CD4-positive, alpha-beta T cell treated with Interleukin-15 for 1 hour (primary cell): ENCODE data around the gene CXorf38.

Experiments used
- DNase-seq: peaks from one replicate; pipeline ENCODE4 v3.0.0-alpha.2; 2020

The CXorf38 gene

GRCh38 chrX:40647307-40648197 lies at the start of gene CXorf38:
CXorf38 (minus strand) TSS chrX:40647561; CDS start chrX:40647520, 41 bp downstream.
- DNase-seq, result peak; percentile 96

GRCh38 chrX:40694802-40695201 lies 47.4 kb upstream of the CXorf38 start:
- no peak for DNase-seq

- DNase-seq, result no peak
Observed at GRCh38 chrX:40688929-40689328, 41.6 kb upstream of the CXorf38 start.

GRCh38 chrX:40687169-40687568 lies 39.8 kb upstream of the CXorf38 start:
- DNase-seq, result no peak

GRCh38 chrX:40685362-40685918 lies 38.1 kb upstream of the CXorf38 start:
- no peak for DNase-seq

GRCh38 chrX:40684092-40684491 lies 36.7 kb upstream of the CXorf38 start:
- DNase-seq, result no peak

GRCh38 chrX:40683245-40683644 lies 35.9 kb upstream of the CXorf38 start:
- no peak for DNase-seq

GRCh38 chrX:40671126-40671525 lies 23.8 kb upstream of the CXorf38 start:
- DNase-seq, result no peak

GRCh38 chrX:40663880-40664630 lies 16.7 kb upstream of the CXorf38 start:
- DNase-seq, result no peak

- no peak for DNase-seq
Observed at GRCh38 chrX:40663078-40663740, 15.8 kb upstream of the CXorf38 start.

- DNase-seq, result no peak
Observed at GRCh38 chrX:40661489-40661888, 14.1 kb upstream of the CXorf38 start.

- DNase-seq, result no peak
Observed at GRCh38 chrX:40660381-40660780, 13.0 kb upstream of the CXorf38 start.

GRCh38 chrX:40653535-40653934 lies 6.2 kb upstream of the CXorf38 start:
- DNase-seq, result no peak

- no peak for DNase-seq
Observed at GRCh38 chrX:40652664-40653063, 5.3 kb upstream of the CXorf38 start.

- DNase-seq, result peak; percentile 73
Observed at GRCh38 chrX:40651620-40652223, 4.4 kb upstream of the CXorf38 start.

- peak; percentile 38 for DNase-seq
Observed at GRCh38 chrX:40646489-40647306, 663 bp downstream of the CXorf38 start.

GRCh38 chrX:40644821-40645358 lies 2.5 kb downstream of the CXorf38 start:
- DNase-seq, result peak; percentile 55

GRCh38 chrX:40644176-40644575 lies 3.2 kb downstream of the CXorf38 start:
- no peak for DNase-seq

GRCh38 chrX:40637687-40638086 lies 9.7 kb downstream of the CXorf38 start:
- DNase-seq, result no peak

GRCh38 chrX:40632199-40632598 lies 15.2 kb downstream of the CXorf38 start:
- DNase-seq, result no peak

GRCh38 chrX:40628506-40628905 lies 18.9 kb downstream of the CXorf38 start:
- DNase-seq, result no peak
